HG03045 (cell line): ENCODE measurements around the gene AMN.

Experiments used
- ATAC-seq: cut with Tn5 transposase; IDR thresholded peaks from one replicate; pipeline ENCODE4 v1.9.1; 2021; ENCODE audit warnings: mild to moderate bottlenecking, moderate library complexity; ENCODE audit not compliant: unreplicated experiment

The AMN gene

DNA sequence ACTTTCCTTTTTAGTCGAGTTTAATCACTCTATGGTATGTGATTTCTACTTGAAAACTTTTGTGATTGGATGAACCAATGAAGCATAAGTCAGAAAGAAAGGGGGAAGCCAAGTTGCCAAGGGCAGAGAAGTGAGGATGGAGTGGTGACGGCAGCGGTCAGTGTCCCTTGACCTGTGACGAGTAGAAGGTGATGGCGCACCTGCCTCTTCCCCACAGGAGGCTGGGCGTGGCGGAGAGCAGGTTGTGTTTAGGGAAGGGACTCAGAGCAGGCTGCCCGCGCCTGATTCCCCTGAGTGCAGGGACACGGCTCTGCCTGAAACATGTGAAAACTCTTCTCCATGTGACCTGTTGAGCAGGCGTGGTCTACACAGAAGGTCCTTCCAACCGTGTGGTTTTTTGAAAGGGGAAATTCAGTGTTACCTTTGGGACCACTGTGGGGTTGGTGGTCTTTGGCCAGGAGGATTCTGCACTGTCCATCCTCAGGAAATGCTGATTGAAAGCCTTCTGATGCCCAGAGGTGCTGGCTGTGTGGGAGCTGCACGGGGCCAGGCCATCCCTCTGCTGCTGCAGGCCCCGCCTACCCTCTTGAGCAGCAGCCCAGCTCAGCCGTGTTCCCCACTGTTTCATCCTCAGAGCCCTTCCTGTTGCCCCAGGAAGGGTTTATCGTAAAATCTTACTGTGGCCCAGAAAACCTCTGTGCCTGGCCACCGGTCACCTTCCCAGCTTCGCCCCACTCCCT is 23.5 kb upstream of the AMN start:
- ATAC-seq: no peak

DNA sequence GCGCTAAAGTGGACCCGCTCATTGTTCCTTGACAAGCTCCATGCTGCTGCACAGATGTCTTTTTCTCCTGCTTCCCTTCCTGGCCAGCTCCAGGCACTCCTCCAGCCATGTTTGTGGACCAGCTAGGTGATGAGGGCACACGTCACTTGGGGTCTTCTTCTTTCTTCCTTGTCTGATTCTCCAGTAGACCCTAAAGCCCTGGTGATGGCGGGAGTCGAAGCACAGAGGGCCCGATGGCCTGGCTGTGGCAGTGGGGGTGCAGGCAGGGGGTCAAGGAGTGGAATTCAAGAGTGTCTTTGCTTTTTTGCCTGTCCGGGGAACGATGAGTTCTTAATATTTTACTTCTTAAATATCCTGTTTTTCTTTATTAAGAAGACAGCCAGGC is 23.0 kb upstream of the AMN start:
- ATAC-seq: no peak

DNA sequence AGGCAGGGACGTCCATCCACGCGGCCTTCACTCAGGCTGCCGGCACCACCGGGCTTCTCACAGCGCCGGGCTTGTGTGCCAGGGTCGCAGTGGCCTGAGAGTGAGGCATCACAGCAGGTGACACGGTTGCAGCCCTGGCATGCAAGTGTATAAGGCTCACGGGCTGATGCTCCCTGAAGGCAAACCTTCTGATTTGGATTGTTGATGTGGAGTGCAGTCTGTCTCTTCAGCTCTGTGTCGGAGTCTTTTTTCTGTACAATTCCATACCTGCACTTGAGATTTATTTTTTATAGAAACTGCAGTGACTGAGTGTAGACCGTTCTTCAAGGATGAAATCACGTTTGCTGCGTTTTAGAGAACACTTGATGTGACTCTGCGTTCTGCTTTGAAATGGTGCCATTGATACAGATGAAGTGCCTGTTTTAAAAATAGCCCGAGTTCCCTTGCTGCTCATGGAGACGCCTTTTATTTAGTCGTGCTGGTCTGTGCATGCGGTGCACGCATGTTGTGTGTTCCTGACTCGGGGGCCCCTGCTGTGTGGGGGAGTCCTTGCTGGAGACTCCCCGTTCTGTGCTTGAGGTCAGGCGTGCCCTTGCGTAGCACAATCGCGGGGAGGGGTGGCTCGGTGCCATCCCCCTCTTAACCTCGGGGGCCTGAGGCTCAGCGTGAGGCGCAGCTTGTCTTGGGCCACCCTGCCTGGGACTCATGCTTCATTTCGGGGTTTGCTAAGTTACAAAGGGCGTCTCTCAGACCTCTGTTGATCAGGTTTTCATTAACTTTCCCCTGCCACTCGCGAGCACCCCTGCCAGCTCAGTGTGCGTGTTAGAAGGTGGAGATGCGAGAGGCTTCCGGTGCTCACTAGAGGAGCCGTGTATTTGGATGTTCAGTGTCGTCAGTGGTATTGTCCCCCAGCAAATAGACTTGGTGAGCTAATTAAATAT is 21.6 kb upstream of the AMN start:
- peak; percentile 53 for ATAC-seq

DNA sequence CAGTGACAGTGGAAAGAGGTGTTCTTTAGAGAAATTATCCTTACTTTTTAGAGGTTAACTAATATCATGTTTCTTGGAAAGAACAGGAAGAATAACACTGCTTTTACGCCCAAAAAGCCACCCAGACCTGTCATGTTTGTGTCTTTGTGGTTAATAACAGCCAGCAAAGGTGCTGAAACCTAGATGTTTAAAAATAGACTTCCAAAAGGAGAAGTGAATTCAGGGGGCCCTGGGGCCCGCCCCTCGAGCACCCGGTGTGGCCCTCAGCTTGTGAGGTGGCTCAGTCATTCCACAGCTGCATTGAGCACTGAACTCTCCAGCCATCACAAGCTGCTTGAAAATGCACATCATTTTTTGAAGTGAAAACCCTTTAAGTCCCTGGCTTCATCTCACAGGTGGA is 20.8 kb upstream of the AMN start:
- peak; percentile 72 for ATAC-seq

DNA sequence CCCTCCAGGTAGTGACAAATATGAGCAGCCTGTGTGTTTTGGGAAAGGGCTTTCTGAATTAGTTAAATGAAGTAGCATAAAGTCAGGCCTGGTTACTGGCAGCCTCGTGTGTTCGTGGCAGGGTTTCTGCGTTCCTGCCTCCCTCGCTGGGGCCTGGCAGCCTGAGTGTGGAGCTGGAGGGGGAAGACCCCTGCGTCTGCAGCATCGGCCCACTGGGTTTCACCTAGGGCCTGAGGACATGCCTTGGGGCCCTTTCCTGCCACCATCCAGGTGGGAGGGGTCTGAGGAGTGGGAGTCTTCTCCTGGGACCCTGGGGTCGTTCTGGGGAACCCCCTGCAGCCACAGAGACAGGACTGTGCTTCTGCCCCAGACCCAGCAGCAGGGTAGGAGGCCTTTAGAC is 20.4 kb upstream of the AMN start:
- peak; percentile 9 for ATAC-seq

DNA sequence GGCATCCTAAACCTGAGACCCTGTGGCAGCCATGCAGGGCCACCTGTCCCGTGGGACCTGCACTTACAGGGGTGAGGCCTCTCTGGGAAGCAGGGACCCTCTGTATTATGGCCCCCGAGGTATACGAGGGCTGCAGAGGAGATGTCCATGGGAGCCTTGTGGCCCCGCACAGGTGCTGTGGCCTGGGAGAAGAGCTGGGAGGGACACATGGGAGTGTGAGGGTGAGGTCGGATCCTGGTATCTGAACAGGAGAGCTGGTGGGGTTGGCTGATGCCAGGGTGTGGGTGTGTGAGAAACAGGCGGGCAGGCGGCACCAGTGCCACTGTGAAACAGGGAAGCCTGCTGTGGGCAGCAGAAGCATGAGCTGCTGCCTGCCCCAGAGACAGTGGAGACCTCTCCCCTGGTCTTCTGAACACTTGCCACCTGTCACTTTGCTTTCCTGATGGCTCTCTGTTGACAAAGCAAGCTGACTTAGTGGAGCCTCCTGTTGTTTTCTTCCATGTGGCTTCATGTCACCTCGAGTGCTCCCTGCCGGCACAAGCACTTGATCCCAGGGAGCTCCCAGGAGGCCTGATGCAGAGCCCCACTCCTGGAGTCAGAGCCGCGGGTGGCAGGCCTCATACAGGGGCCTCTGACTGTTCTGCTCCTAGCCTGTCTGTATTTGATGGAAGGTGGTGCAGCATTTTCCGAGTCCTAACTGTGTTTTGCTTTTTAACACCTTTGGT is 19.8 kb upstream of the AMN start:
- no peak for ATAC-seq

DNA sequence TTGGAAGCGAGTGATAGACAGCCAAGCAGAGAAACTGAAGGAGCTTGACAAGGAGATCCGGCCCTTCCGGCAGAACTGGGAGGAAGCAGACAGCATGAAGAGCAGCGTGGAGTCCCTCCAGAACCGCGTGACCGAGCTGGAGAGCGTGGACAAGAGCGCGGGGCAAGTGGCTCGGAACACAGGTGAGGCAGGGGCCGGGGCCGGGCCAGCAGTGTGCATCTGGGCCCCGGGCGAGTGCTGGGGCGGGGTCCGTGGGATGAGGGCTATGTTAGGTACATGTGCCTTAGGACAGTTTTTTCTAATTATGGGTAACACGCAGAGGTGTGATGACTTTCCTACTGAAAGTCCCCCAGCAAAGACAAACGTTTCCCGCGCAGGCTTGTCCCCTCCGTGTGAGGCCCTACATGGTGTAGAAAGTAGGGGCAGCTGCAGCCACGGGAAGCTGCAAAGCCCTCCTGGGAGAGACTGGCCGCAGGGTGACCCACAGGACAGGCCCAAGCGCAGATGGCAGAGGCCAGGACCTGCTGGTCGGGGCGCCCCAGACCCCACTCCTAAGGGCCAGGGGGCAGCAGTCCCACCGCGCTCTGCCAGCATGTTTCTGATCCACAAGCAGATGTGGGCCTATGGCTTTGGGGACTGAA is 19.1 kb upstream of the AMN start:
- no peak for ATAC-seq

DNA sequence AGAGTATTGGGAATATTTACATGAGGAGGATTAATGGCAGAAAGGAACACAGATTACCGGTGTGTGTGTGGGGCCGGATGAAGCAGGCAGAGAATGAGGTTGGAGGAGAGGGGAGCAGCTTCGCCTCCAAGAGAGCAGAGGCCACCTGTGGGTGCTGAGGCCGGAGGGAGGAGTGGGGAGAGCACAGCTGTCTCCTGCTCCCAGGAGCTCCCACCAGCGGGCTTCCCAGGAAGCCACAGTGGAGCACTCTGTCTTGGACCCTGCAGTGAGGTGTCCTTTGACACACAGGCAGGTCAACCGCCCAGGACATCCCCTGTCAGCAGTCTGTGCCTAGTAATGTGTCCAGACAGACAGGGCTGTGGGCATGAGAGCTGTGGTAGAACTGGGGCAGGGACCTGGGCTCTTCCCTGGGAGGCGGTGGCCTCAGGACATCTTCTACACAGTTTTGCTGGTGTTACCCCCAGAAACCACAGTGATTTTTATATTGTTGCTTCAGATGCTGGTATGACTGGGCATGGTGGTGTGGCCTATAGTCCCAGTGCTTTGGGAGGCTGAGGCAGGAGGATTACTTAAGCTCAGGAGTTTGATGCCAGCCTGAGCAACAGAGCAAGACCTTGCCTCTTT is 18.5 kb upstream of the AMN start:
- no peak for ATAC-seq

DNA sequence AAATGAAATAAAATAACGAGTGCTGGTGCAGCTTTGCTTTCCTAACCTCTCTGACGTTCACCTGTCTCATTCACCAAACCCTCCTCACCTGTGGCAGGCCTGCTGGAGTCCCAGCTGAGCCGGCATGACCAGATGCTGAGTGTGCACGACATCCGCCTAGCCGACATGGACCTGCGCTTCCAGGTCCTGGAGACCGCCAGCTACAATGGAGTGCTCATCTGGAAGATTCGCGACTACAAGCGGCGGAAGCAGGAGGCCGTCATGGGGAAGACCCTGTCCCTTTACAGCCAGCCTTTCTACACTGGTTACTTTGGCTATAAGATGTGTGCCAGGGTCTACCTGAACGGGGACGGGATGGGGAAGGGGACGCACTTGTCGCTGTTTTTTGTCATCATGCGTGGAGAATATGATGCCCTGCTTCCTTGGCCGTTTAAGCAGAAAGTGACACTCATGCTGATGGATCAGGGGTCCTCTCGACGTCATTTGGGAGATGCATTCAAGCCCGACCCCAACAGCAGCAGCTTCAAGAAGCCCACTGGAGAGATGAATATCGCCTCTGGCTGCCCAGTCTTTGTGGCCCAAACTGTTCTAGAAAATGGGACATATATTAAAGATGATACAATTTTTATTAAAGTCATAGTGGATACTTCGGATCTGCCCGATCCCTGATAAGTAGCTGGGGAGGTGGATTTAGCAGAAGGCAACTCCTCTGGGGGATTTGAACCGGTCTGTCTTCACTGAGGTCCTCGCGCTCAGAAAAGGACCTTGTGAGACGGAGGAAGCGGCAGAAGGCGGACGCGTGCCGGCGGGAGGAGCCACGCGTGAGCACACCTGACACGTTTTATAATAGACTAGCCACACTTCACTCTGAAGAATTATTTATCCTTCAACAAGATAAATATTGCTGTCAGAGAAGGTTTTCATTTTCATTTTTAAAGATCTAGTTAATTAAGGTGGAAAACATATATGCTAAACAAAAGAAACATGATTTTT is 17.1 kb upstream of the AMN start:
- ATAC-seq: no peak

DNA sequence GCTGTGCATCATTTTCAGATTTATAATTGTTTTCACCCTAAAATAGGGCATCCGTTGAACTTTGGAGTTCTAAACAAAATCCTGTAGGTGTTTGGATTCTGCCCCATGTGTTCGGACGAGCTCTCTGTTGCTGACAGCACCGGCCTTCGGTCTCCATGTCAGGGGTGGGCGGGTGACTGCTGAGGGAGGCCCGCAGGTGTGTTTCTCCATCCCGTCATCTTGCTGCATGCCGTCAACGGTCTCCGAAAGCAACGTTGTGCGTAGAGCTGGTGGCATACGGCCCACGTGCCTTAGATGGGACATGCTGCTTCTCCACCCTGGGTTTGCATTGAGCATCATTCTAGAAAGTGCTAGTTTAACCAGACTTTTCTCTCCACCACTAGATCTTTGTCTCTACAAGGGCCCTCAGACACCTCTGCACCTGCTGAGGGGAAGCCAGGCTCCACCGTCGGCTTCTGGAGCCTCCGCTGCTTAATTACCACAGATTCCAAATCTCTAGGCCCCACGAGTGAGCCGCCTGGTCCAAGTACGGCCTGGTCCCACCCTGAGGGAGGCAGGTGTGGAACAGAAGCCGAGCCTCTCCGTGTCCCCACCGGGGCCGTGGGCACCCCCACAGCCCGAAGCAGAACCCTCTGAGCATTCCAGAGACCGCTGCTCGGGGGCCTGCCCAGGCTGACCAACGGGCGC is 15.7 kb upstream of the AMN start:
- ATAC-seq: no peak

DNA sequence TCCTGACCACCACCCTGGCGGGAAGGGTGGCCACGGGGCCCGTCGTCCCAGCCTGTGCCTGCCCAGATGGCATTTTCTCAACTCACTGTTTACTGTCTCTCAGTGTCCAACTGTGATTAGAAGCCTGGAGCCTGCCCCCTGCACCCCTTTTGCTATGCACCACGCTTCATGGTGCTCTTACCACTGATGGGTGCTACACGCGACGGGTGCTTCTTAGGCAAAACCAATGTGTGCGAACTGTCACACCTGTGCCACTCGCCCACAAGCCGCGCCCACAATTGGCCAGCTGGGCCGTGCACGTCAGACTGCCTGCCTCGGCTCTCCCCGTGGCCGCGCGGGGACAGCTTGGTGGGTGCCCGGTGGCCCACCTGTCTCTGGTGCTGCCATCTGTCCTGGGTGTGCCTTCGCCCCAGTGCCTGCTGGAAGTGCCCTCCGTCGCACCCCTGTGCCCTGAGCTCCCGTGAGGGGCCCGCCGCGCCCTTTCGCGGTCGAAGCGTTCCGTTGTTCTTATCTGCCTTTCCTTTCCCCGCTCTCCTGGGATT is 15.1 kb upstream of the AMN start:
- no peak for ATAC-seq

DNA sequence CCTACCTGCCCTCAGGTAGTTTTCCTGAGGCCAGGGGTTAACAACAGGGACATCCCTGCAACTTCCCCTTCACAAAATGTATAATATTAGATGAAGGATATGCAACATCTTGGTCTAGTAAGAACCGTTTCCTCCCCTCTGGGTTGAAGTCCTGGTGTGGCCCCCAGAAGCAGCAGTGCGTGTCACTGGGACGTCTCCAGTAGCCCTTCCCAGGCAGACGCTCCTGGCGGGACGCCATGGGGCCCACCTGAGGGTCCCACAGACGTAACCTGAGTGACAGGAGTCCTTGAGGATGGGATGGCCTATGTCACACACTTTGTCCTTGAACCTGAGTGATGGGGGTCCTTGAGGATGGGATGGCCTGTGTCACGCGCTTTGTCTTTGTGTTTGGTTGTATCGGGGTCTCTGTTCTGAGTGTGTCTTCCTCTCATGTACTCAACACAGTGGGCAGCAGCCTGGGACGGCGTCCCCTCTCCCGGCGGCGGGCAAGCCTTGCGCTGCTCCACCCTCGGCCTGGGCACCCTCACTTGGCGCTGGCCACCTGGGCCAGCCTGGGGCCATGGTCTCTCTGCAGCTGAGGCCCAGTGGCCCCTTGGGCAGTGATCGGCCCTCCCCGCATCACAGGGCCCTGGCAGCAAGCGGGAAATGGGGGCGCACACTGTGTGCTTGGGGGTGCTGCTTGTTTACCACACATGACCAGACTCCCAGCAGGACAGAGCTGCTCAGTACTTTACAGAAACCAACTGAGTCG is 14.3 kb upstream of the AMN start:
- no peak for ATAC-seq

DNA sequence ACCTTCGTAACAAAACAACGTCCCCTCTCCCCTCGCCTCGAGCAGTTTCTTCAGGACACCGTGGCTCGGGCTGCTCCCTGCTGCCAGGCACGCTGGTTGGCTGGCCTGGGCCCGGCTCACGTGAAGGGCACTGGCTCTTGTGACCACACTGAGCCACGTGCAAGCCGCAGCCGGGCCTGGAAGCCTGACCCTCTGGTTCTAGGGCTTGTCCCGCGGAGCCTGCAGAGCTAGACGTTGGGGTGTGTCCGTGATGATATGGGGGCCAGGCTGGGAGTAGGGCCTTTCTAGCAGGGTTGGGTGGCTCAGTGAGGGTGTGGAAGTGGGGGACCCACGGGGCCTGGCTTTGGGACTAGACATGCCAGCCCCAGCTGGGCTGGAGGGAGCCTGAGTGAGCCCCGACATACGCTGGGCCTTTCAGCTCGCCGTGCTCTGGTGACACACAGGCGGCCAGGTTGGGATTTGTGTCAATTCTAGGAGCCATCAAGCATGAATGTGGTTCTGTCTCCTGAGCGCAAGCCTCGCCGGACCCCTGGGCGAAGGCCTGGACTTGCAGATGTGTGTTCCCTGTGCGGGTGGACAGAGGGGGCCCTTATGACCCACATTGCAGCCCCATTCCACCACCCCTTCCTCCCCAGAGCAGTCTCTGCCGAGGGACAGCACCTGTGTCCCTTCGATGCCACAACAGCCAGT is 13.6 kb upstream of the AMN start:
- no peak for ATAC-seq

DNA sequence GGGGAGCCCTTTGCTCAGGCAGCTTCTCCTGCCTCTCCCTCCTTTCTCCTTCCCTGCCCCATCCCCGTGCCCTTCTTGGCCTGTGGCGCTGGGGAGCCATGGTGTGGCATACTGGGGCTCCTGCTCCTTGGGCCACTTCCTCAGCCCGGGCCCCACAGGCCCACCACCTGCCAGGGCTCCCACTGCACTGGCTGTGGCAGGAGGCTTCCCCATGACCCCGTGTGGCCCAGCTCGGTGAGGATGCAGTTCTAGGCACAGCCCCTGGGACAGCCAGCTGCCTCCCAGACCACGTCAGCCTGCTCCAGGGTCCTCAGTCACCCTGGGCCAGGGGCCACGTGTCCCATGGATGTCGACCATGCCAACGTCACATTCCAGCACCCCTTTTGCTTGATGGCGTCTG is 13.0 kb upstream of the AMN start:
- ATAC-seq: no peak

DNA sequence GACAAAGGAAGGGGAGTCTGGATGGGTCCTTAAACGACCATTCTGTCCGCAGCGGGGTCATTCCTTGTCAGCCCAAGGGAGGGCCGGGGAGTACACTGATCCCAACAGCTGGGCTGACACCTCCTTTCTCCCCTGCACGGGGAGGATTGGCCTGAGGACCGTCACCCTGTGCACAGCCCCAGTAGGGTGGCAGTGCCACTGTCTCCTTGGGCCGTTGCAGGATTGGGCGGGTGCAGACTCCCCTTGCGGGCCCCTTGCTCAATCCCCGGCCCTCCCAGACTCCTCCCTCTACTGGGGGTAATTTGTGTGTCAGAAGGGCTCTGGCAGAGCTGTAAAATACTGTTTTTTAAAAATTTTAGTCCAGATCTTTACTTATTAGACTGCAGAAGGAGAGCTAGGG is 12.6 kb upstream of the AMN start:
- ATAC-seq: no peak

DNA sequence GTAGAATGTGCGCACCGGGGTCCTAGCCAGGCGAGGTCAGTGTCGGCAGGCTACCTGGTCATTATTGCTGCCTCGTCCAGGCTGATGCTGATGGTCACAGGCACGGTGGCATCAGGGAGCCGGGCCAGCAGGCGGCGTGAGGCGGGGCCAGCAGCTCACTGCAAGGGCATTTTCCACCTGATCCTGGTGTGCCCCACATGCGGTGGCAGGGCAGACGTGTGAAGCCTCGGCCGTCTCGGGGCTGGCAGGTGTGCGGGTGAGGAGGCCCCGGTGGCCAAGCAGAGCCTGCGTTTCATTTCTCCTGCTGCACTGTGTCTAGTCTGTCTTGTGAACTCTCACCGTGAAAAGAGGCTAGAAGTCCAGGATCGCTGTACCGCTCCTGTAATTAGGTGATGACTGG is 12.0 kb upstream of the AMN start:
- no peak for ATAC-seq

DNA sequence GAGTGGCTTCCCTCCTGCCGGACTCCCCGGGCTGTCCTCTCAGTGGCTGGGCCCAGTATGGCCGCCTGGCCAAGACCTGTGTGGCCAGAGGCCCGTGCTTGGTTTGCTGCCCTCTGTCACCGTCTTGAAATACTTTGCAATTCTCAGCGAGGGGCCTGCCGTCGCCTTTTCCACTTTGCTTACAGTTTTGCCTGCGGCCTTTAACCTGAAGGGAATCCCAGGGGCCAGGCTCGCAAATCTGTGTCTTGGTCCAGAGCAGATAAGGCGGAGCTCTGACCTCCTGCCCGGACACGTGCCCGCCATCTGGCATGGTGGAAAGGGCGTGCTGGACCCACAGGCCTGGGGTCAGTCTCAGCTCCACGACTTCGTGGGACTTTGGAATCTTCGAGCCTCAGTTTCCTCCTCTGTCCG is 10.9 kb upstream of the AMN start:
- no peak for ATAC-seq
